ENCODE measurements around the gene IQGAP2. TPM values are rescaled to one million over a fixed set of nuclear protein-coding genes. Genes with fewer than 3 reads are reported as not detected.
A peak's percentile ranks its signal among the peaks of the same experiment; 100 is the strongest.

IQGAP2 gene
- total and polyA plus RNA-seq, 9 donors = 5.4 to 18.9 (median 9.5) TPM

DNA sequence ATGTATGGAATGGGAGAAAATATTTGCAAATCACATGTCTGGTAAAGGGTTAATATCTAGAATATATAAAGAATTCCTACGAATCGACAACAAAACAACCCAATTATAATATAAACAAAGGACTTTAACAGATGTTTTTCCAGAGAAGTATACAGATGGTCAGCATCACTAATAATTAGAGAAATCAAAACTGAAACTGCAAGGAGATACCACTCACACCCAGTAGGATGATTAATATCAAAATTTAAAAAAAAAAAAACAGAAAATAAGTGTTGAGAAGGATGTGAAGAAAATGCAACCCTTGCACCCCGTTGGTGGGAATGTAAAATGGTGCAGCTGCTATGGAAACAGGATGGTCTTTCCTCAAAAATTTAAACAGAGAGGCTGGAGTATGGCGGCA lies 278.2 kb downstream of the IQGAP2 start:
- DNase-seq = no peak
- Histone ChIP-seq H3K9me3 (replicated peaks; ENCODE audit: control insufficient read depth, low read depth, low read length) (no peaks in the 10 kb centered on the region), H3K27me3 (ENCODE audit: control insufficient read depth, insufficient read depth, low read length) (no peaks in the 10 kb centered on the region), H3K27ac (ENCODE audit: low read length) (no peak overlapping the region), H3K4me3 (ENCODE audit: low read length) (no peak overlapping the region), H3K36me3 (ENCODE audit: control insufficient read depth, insufficient read depth, low read length) (no peaks in the 10 kb centered on the region), H3K4me1 (ENCODE audit: control insufficient read depth, insufficient read depth, low read length) (no peaks in the 10 kb centered on the region)
- WGBS (ENCODE audit: insufficient coverage) = no CpG with 5 or more reads among the region's 4 CpGs

DNA sequence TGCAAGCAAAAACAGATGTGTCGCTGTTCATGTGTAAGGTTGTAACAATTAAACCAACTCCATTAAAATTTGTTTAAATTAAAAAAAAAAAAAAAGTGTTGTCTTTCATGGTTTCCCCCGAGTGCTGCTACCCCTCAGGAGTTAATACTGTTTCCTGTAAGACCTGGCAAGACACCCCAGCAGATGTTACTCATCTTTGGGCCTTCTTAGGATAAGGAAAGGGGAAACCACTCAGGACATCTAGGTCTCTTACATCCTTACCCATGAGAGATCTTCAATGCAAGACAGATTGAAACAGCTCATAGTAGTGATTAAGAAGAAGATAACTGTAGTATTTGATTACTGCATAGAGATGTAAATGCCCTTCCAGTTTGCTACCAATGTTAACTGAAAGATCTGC lies 279.3 kb downstream of the IQGAP2 start:
- no peak overlapping the region for H3K27ac ChIP-seq (ENCODE audit: low read length)
- WGBS (ENCODE audit: insufficient coverage) = no CpG with 5 or more reads among the region's 2 CpGs
- H3K4me1 ChIP-seq (ENCODE audit: control insufficient read depth, insufficient read depth, low read length) = no peaks in the 10 kb centered on the region
- H3K4me3 ChIP-seq (ENCODE audit: low read length) = no peak overlapping the region
- no peaks in the 10 kb centered on the region for H3K9me3 ChIP-seq (replicated peaks; ENCODE audit: control insufficient read depth, low read depth, low read length)
- peak; percentile 65 for DNase-seq
- H3K36me3 ChIP-seq (ENCODE audit: control insufficient read depth, insufficient read depth, low read length) = no peaks in the 10 kb centered on the region
- H3K27me3 ChIP-seq (ENCODE audit: control insufficient read depth, insufficient read depth, low read length) = no peaks in the 10 kb centered on the region

DNA sequence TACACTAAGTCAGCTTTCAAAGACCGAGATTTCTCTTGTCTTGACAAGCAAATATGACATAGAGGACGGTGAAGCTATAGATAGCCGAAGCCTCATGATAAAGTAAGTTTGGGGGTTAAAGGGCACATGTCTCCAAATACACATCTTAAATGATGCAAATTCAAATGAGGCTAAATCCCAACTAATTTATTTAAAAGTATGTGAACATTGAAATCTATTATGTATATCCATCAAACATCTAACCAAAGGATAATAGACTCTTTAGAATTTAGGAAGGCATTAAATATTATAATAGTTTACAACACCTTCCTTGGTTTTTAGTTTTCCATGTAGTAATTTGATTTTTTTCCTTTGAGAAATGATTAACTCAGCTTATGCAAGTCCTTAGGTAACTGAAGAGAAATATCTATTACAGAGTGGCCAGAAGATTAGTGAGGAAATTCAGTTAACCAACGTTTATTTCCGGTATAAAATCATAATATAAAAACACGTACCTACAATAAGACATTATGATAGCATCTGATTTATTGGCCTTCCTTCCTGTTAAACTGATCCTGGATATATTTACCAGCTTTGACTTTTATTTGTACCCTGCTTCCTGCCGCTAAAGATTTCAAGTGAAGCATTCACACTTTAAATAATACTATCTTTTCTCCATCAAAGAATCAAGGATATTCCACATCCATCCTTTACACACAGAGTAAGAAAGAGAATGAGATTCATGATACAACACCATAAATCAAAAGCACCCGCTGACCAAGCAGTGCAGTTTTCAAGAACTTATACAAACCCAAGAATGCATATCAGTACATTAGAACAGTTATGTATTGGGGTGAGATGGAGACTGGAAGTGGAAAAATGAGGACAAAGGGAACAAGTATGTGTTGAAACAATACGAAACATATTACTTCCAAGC lies 281.0 kb downstream of the IQGAP2 start:
- no peaks in the 10 kb centered on the region for H3K27me3 ChIP-seq (ENCODE audit: control insufficient read depth, insufficient read depth, low read length)
- no peaks in the 10 kb centered on the region for H3K9me3 ChIP-seq (replicated peaks; ENCODE audit: control insufficient read depth, low read depth, low read length)
- WGBS (ENCODE audit: insufficient coverage) = 86% methylated on average over 1 of the region's 9 CpGs
- no peaks in the 10 kb centered on the region for H3K4me1 ChIP-seq (ENCODE audit: control insufficient read depth, insufficient read depth, low read length)
- H3K4me3 ChIP-seq (ENCODE audit: low read length) = no peak overlapping the region
- no peaks in the 10 kb centered on the region for H3K36me3 ChIP-seq (ENCODE audit: control insufficient read depth, insufficient read depth, low read length)
- no peak overlapping the region for H3K27ac ChIP-seq (ENCODE audit: low read length)
- DNase-seq = no peak

DNA sequence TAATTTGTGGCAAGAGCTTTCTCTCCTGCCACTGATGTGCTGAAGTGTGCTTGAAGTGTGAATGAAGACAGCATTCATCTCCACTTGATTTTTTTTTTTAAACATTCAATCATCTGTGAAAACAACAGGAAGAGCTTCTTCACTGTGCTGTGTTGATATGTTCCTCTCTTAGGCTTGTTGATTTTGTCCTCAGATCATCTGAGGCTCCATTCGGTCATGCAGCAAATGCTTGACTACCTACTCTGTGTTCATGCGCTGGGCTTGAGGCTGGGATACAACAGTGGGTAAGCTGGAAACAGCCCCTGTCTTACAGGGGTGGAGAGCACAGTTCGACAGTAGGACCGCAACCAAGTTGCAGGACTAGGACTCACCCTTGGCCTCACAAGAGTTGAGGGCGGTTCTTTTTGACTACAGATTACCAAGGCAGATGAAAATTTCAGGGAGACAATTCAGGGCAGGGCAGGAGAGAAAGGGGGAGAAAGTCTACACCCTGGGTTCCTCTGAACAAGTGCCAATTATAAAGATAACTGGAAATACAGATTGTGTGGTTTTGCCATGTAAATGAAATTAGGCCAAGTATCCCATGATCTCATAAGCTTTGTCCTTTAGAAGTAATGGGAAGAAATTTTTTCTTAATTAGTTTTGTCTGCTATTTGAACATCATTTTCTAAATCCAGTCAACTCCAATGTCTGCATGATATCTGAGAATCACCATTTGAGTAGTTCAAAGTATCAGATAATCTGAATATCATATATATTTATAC lies 281.9 kb downstream of the IQGAP2 start:
- Histone ChIP-seq H3K9me3 (replicated peaks; ENCODE audit: control insufficient read depth, low read depth, low read length) (no peaks in the 10 kb centered on the region), H3K4me1 (ENCODE audit: control insufficient read depth, insufficient read depth, low read length) (no peaks in the 10 kb centered on the region), H3K27ac (ENCODE audit: low read length) (no peak overlapping the region), H3K27me3 (ENCODE audit: control insufficient read depth, insufficient read depth, low read length) (no peaks in the 10 kb centered on the region), H3K4me3 (ENCODE audit: low read length) (no peak overlapping the region), H3K36me3 (ENCODE audit: control insufficient read depth, insufficient read depth, low read length) (no peaks in the 10 kb centered on the region)
- DNase-seq = no peak
- 94% methylated on average over 5 of the region's 5 CpGs for WGBS (ENCODE audit: insufficient coverage)

DNA sequence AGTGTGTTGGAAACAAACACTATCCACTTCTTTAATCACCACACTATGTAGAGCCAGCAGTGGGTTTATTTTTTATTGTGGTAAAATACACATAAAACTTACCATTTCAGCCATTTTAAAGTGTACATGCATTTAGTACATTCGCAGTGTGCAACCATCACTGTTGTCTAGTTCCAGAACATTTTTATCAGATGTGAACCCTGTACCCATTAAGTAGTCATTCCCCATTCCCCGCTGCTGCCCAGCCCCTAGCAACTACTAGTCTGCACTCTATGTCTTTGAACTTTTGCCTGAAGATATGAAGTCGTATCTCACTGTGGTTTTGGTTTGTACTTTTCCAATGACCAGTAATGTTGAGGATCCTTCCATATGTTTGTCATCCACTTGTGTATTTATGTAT lies 282.6 kb downstream of the IQGAP2 start:
- H3K27me3 ChIP-seq (ENCODE audit: control insufficient read depth, insufficient read depth, low read length) = no peaks in the 10 kb centered on the region
- no peak overlapping the region for H3K27ac ChIP-seq (ENCODE audit: low read length)
- DNase-seq = no peak
- peaks cover 2% of the 10 kb centered on the region for H3K4me1 ChIP-seq (ENCODE audit: control insufficient read depth, insufficient read depth, low read length)
- H3K9me3 ChIP-seq (replicated peaks; ENCODE audit: control insufficient read depth, low read depth, low read length) = no peaks in the 10 kb centered on the region
- 80% methylated on average over 1 of the region's 3 CpGs for WGBS (ENCODE audit: insufficient coverage)
- no peaks in the 10 kb centered on the region for H3K36me3 ChIP-seq (ENCODE audit: control insufficient read depth, insufficient read depth, low read length)
- no peak overlapping the region for H3K4me3 ChIP-seq (ENCODE audit: low read length)

DNA sequence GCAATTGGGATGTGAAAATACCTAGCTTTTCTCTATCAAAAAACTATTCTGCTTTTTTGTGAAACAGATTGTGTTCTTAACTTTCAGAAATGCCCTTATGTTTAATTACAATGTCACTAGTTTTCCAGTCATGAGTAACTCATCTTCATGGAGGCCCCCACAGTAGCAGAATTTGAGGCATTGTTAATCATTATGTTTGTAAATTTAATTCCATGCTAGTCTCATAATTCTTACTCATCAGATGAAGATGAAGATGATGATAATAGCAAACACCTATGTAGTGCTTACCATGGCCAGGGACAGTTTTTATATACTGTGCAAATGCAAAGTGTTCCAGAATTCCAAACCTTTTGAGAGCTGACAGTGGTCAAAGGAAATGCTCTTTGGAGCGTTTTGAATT lies 285.1 kb downstream of the IQGAP2 start:
- Histone ChIP-seq H3K36me3 (ENCODE audit: control insufficient read depth, insufficient read depth, low read length) (no peaks in the 10 kb centered on the region), H3K4me1 (ENCODE audit: control insufficient read depth, insufficient read depth, low read length) (peaks cover 9% of the 10 kb centered on the region), H3K9me3 (replicated peaks; ENCODE audit: control insufficient read depth, low read depth, low read length) (no peaks in the 10 kb centered on the region), H3K27ac (ENCODE audit: low read length) (no peak overlapping the region), H3K4me3 (ENCODE audit: low read length) (no peak overlapping the region), H3K27me3 (ENCODE audit: control insufficient read depth, insufficient read depth, low read length) (no peaks in the 10 kb centered on the region)
- DNase-seq = no peak
- 80% methylated on average over 1 of the region's 1 CpG for WGBS (ENCODE audit: insufficient coverage)

DNA sequence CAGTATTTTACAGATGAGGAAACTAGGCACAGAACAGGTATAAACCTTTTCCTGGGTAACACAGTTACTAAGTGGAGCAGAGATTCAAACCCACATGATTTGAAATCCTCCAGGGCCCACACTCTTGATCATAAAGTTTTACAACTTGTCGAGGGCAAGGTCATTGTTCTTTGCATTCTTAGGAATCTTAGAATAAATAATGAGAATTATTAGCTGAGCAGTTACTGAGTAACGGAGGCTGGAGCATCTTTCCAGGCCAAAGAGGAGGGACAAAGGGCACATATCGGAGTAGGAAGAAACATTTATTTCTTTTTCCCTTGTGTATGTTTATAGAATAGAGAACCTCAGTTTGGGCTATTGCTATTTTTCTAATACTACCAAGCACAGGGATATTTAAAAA lies 285.8 kb downstream of the IQGAP2 start:
- H3K4me1 ChIP-seq (ENCODE audit: control insufficient read depth, insufficient read depth, low read length) = peaks cover 9% of the 10 kb centered on the region
- whole genome bisulfite sequencing (ENCODE audit: insufficient coverage) = no CpG with 5 or more reads among the region's 3 CpGs
- DNase-seq = no peak
- H3K4me3 ChIP-seq (ENCODE audit: low read length) = no peak overlapping the region
- no peak overlapping the region for H3K27ac ChIP-seq (ENCODE audit: low read length)
- no peaks in the 10 kb centered on the region for H3K36me3 ChIP-seq (ENCODE audit: control insufficient read depth, insufficient read depth, low read length)
- no peaks in the 10 kb centered on the region for H3K9me3 ChIP-seq (replicated peaks; ENCODE audit: control insufficient read depth, low read depth, low read length)
- H3K27me3 ChIP-seq (ENCODE audit: control insufficient read depth, insufficient read depth, low read length) = no peaks in the 10 kb centered on the region

DNA sequence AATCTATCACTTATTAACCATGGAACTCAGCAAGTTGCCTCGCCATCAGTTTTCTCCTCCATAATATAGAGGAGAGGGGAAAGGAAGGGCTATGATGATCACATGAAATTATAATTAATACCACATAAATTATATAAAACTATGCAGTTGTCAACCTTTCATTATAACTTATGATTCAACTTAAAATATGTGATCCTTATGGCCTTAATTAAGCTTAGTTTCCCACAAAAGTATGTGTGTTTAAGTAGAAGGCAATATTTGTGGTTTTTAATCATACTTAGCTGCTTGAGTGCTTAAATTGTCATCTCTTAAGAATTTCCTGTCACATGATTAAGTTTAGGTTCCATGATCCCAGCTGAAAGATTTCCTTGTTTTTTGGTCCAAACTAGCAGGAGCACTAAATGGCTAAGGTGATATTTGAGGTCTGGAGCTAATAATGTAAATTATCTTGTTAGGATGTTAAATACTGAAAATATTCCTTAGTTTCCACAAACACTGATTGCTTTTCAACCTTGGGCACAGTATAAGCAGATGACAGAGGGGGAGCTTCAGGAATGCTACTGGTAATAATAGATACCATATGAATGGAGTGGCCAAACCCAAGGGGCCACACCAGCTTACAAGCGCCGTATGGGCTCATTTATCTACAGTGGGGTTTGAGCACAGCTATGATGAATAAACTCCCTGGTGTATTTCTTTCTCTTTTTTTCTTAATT lies 286.4 kb downstream of the IQGAP2 start:
- no peak overlapping the region for H3K27ac ChIP-seq (ENCODE audit: low read length)
- no peaks in the 10 kb centered on the region for H3K27me3 ChIP-seq (ENCODE audit: control insufficient read depth, insufficient read depth, low read length)
- H3K9me3 ChIP-seq (replicated peaks; ENCODE audit: control insufficient read depth, low read depth, low read length) = no peaks in the 10 kb centered on the region
- H3K36me3 ChIP-seq (ENCODE audit: control insufficient read depth, insufficient read depth, low read length) = no peaks in the 10 kb centered on the region
- WGBS (ENCODE audit: insufficient coverage) = no CpG with 5 or more reads among the region's 3 CpGs
- no peak overlapping the region for H3K4me3 ChIP-seq (ENCODE audit: low read length)
- DNase-seq = peak; percentile 35
- H3K4me1 ChIP-seq (ENCODE audit: control insufficient read depth, insufficient read depth, low read length) = peaks cover 9% of the 10 kb centered on the region

DNA sequence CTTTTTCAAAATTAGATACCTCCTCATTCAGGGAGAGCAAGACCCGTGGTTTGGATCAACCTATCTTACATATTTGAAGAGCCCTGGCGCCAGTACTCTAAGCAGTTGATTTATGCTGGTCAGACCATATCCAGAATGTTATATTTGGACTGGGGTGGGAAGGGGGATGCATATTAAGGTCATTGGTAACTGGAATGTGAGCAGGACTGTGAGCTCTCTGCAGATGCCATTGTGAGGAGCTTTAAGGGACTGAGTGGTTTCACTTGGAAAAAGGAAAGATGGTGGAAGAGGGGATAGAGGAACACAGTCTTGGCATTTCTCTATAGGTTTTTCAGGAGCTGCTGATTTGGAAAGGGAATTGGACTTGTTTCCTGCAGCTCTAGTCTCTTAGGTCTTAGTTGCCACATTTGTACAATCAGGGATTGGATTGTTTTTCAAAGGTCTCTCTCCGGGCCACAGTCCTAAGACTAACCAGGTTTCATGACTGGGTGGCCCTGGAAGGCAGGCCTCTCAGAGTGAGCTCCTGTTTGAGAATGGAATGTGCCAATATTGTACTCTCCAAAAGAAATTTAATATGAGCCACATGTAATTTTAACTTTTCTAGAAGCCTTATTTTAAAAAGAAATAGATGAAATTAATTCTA lies 287.1 kb downstream of the IQGAP2 start:
- WGBS (ENCODE audit: insufficient coverage) = no CpG with 5 or more reads among the region's 3 CpGs
- peak overlapping the region; percentile 3 for H3K27ac ChIP-seq (ENCODE audit: low read length)
- no peak for DNase-seq

More for the DNA sequence above, 287.1 kb downstream of the IQGAP2 start:
- peaks cover 9% of the 10 kb centered on the region for H3K4me1 ChIP-seq (ENCODE audit: control insufficient read depth, insufficient read depth, low read length)
- no peak overlapping the region for H3K4me3 ChIP-seq (ENCODE audit: low read length)
- H3K36me3 ChIP-seq (ENCODE audit: control insufficient read depth, insufficient read depth, low read length) = no peaks in the 10 kb centered on the region
- H3K9me3 ChIP-seq (replicated peaks; ENCODE audit: control insufficient read depth, low read depth, low read length) = no peaks in the 10 kb centered on the region
- no peaks in the 10 kb centered on the region for H3K27me3 ChIP-seq (ENCODE audit: control insufficient read depth, insufficient read depth, low read length)
